DND-41 (cell line): ENCODE measurements around the gene CDH12.

Experiments used
- ATAC-seq: fragments of 200-7000 bp; cut with Tn5 transposase; 3 replicates; pipeline ENCODE4 v1.9.1; 2021; ENCODE audit warnings: low read depth; ENCODE audit not compliant: insufficient read depth
- DNase-seq: peaks from one replicate; pipeline ENCODE4 v3.0.0-alpha.2; 2020
- H2AFZ ChIP-seq: 2 replicates; pipeline ENCODE4 v1.6.0; 2012; ENCODE audit warnings: low read depth, low read length
- H3K27ac ChIP-seq: 2 replicates; pipeline ENCODE4 v1.5.1; 2012; ENCODE audit warnings: low read length, inconsistent platforms
- H3K27me3 ChIP-seq: fragments of 200-600 bp; sonication (generic); 2 replicates; pipeline ENCODE4 v1.6.0; 2012; ENCODE audit warnings: low read length, mild to moderate bottlenecking, inconsistent platforms; ENCODE audit not compliant: insufficient read depth, poor library complexity
- H3K36me3 ChIP-seq: 2 replicates; pipeline ENCODE4 v1.5.1; 2012; ENCODE audit warnings: low read length, inconsistent platforms; ENCODE audit not compliant: insufficient read depth
- H3K4me1 ChIP-seq: 2 replicates; pipeline ENCODE4 v1.5.1; 2012; ENCODE audit warnings: mild to moderate bottlenecking, low read length; ENCODE audit not compliant: insufficient read depth
- H3K4me2 ChIP-seq: 2 replicates; pipeline ENCODE4 v1.6.0; 2012; ENCODE audit warnings: mild to moderate bottlenecking, moderate library complexity, low read length, inconsistent platforms; ENCODE audit not compliant: insufficient read depth
- H3K4me3 ChIP-seq, 2 experiments: fragments of 200-600 bp in 1 of 2; shearing (Covaris generic) in 1 of 2; 2 replicates each; pipeline ENCODE4 v1.5.1; 2012 to 2016; ENCODE audit warnings: inconsistent platforms in 2 of 2, low read length in 2 of 2, mild to moderate bottlenecking in 2 of 2, low read depth in 1 of 2, moderate library complexity in 1 of 2
- H3K79me2 ChIP-seq: 2 replicates; pipeline ENCODE4 v1.6.0; 2012; ENCODE audit warnings: low read length, inconsistent platforms; ENCODE audit not compliant: insufficient read depth
- H3K9ac ChIP-seq: 2 replicates; pipeline ENCODE4 v1.6.0; 2012; ENCODE audit warnings: low read depth, mild to moderate bottlenecking, inconsistent platforms, low read length, moderate library complexity
- H3K9me3 ChIP-seq: 2 replicates; pipeline ENCODE4 v1.5.1; 2012; ENCODE audit warnings: low read length, moderate library complexity, mild to moderate bottlenecking, inconsistent platforms; ENCODE audit not compliant: insufficient read depth, severe bottlenecking
- H4K20me1 ChIP-seq: 2 replicates; pipeline ENCODE4 v1.6.0; 2012; ENCODE audit warnings: low read length; ENCODE audit not compliant: insufficient read depth
- EZH2 ChIP-seq: IDR thresholded peaks from 3 replicates; pipeline ENCODE4 v1.6.1; 2012; ENCODE audit warnings: borderline replicate concordance, low read depth, mild to moderate bottlenecking, moderate library complexity, low read length, inconsistent platforms; ENCODE audit not compliant: severe bottlenecking
- TF ChIP-seq, protein P1 (sequence below): IDR thresholded peaks from 2 replicates; pipeline ENCODE4 v1.5.1; 2012; ENCODE audit warnings: borderline replicate concordance, low read length, moderate library complexity, mild to moderate bottlenecking; ENCODE audit not compliant: poor library complexity, severe bottlenecking; ENCODE audit errors: extremely low read depth

Gene CDH12

DNA sequence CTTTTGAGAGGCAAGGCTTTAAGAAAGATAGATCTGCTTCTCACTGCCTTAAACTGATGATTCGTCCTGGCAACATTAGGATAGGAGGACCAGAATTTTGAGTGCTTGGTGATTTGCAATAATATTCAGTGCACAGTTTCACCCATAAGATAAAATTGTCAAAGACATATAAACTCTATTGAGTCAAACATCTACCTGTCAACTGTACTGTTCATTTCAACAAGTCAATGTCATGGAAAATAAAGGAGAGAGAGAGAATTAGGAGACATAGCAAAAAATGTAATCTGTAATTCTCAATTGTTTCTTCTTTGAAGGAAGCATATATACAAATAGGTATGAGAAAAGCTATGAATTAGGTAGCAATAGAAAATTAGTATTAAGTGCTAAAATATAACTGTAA lies 237.2 kb downstream of the CDH12 start:
- Histone ChIP-seq H4K20me1 (no peaks in the 10 kb centered on the region), H3K36me3 (no peaks in the 10 kb centered on the region), H3K4me2 (no peak overlapping the region), H3K79me2 (no peaks in the 10 kb centered on the region), H3K27me3 (no peaks in the 10 kb centered on the region), H3K9ac (no peak overlapping the region), H2AFZ (no peak overlapping the region), H3K4me1 (no peaks in the 10 kb centered on the region), H3K4me3 (no peak overlapping the region), H3K9me3 (no peaks in the 10 kb centered on the region), H3K27ac (no peak overlapping the region)
- TF ChIP-seq, protein P1, sequence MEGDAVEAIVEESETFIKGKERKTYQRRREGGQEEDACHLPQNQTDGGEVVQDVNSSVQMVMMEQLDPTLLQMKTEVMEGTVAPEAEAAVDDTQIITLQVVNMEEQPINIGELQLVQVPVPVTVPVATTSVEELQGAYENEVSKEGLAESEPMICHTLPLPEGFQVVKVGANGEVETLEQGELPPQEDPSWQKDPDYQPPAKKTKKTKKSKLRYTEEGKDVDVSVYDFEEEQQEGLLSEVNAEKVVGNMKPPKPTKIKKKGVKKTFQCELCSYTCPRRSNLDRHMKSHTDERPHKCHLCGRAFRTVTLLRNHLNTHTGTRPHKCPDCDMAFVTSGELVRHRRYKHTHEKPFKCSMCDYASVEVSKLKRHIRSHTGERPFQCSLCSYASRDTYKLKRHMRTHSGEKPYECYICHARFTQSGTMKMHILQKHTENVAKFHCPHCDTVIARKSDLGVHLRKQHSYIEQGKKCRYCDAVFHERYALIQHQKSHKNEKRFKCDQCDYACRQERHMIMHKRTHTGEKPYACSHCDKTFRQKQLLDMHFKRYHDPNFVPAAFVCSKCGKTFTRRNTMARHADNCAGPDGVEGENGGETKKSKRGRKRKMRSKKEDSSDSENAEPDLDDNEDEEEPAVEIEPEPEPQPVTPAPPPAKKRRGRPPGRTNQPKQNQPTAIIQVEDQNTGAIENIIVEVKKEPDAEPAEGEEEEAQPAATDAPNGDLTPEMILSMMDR = no peak
- TF ChIP-seq EZH2 = no peak
- ATAC-seq = no peak
- no peak for DNase-seq

- Histone ChIP-seq H2AFZ (no peak overlapping the region), H3K79me2 (no peaks in the 10 kb centered on the region), H3K36me3 (no peaks in the 10 kb centered on the region), H4K20me1 (no peaks in the 10 kb centered on the region), H3K4me3 (no peak overlapping the region), H3K27me3 (no peaks in the 10 kb centered on the region), H3K4me2 (no peak overlapping the region), H3K9me3 (no peaks in the 10 kb centered on the region), H3K27ac (no peak overlapping the region), H3K9ac (no peak overlapping the region), H3K4me1 (no peaks in the 10 kb centered on the region)
- ATAC-seq (no peak), DNase-seq (no peak)
- TF ChIP-seq, protein P1 = no peak
- TF ChIP-seq EZH2 = no peak
Measured at GRCh38 chr5:22614486-22615094, 238.6 kb downstream of the CDH12 start.

DNA sequence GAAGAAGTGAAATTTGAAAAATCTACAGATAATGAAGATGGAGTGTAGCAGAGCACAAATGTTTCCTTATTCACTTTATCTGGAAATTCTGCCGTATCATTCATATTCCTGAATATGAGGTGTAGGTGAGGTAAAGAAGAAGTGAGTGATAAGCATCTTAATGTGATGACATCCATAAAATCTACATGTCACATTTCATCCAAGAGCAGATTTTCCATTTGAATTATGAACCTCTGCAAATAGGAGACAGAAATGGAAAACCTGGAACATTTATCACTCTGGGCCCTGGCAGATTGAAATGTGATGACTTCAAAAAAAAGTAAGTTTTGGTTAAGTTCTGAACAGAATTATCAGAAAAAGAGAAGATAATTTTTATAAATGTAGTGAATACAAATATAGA lies 240.2 kb downstream of the CDH12 start:
- Histone ChIP-seq H3K36me3 (no peaks in the 10 kb centered on the region), H3K9ac (no peak overlapping the region), H3K9me3 (no peaks in the 10 kb centered on the region), H3K4me1 (no peaks in the 10 kb centered on the region), H3K27me3 (no peaks in the 10 kb centered on the region), H3K79me2 (no peaks in the 10 kb centered on the region), H3K4me2 (no peak overlapping the region), H4K20me1 (no peaks in the 10 kb centered on the region), H3K27ac (no peak overlapping the region), H3K4me3 (no peak overlapping the region), H2AFZ (no peak overlapping the region)
- no peak for TF ChIP-seq EZH2
- TF ChIP-seq, protein P1 = no peak
- DNase-seq (no peak), ATAC-seq (no peak)
